ENCODE results near the gene HIF3A. TPM values are rescaled to one million over a fixed set of nuclear protein-coding genes. Genes with fewer than 3 reads are reported as not detected.
A peak's percentile ranks its signal among the peaks of the same experiment; 100 is the strongest.

Gene HIF3A
- total RNA-seq, 2 donors from 2014 or later = 73.1 to 123 TPM

GRCh38 chr19:46291829-46292228, 5.0 kb upstream of the HIF3A start:
- no peak for TF ChIP-seq CTCF (IDR thresholded peaks at IDR 0.05)
- no peaks in the 10 kb centered on the region for H3K36me3 ChIP-seq
- no peak overlapping the region for H3K4me3 ChIP-seq
- no peak overlapping the region for H3K27ac ChIP-seq
- H3K4me1 ChIP-seq = peaks cover 0 to 17% of the 10 kb centered on the region in 2 donors
- H3K9me3 ChIP-seq = peaks cover 0 to 18% of the 10 kb centered on the region in 2 donors
- DNase-seq (ENCODE audit: low spot score) = no peak
- H3K27me3 ChIP-seq = no peaks in the 10 kb centered on the region

DNA sequence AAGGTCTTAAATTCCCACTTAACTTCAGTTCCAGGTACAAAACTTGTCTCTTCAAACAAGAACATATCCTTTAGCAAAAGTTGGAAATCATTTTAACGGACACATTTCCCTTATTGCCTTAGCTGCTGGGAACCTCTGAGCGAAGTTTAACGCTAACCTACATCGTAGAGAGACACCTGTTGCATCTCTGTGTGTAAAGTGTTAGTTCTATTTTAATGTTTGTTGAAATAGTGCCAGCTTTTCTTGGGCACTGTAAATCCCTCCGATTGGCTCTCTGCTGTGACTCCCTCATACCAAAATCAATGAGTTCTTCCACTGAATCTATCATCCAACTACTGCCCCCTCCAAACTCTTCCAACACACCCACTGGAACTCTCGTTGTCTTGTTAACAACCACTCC, 2.3 kb upstream of the HIF3A start:
- TF ChIP-seq CTCF (IDR thresholded peaks at IDR 0.05) = no peak
- peaks cover 0 to 18% of the 10 kb centered on the region in 2 donors for H3K9me3 ChIP-seq
- H3K27ac ChIP-seq = no peak overlapping the region
- DNase-seq (ENCODE audit: low spot score) = no peak
- H3K27me3 ChIP-seq = no peaks in the 10 kb centered on the region
- H3K36me3 ChIP-seq = no peaks in the 10 kb centered on the region
- H3K4me1 ChIP-seq = peaks cover 0 to 34% of the 10 kb centered on the region in 2 donors
- no peak overlapping the region for H3K4me3 ChIP-seq

GRCh38 chr19:46295401-46296201, 1.2 kb upstream of the HIF3A start:
- H3K4me3 ChIP-seq = no peak overlapping the region
- H3K9me3 ChIP-seq = peaks cover 0 to 7% of the 10 kb centered on the region in 2 donors
- DNase-seq (ENCODE audit: low spot score) = no peak
- H3K36me3 ChIP-seq = no peaks in the 10 kb centered on the region
- no peaks in the 10 kb centered on the region for H3K27me3 ChIP-seq
- peaks cover 0 to 43% of the 10 kb centered on the region in 2 donors for H3K4me1 ChIP-seq
- TF ChIP-seq CTCF (IDR thresholded peaks at IDR 0.05) = no peak
- H3K27ac ChIP-seq = peak overlapping the region; percentile 96 to 97

- Histone ChIP-seq H3K36me3 (no peaks in the 10 kb centered on the region), H3K27me3 (no peaks in the 10 kb centered on the region), H3K4me1 (peaks cover 0 to 45% of the 10 kb centered on the region in 2 donors), H3K9me3 (peaks cover 0 to 2% of the 10 kb centered on the region in 2 donors), H3K27ac (peak overlapping the region; percentile 96 to 97), H3K4me3 (no peak overlapping the region)
- DNase-seq (ENCODE audit: low spot score) = no peak
- no peak for TF ChIP-seq CTCF (IDR thresholded peaks at IDR 0.05)
Measured at GRCh38 chr19:46296202-46296480, 701 bp upstream of the HIF3A start.

DNA sequence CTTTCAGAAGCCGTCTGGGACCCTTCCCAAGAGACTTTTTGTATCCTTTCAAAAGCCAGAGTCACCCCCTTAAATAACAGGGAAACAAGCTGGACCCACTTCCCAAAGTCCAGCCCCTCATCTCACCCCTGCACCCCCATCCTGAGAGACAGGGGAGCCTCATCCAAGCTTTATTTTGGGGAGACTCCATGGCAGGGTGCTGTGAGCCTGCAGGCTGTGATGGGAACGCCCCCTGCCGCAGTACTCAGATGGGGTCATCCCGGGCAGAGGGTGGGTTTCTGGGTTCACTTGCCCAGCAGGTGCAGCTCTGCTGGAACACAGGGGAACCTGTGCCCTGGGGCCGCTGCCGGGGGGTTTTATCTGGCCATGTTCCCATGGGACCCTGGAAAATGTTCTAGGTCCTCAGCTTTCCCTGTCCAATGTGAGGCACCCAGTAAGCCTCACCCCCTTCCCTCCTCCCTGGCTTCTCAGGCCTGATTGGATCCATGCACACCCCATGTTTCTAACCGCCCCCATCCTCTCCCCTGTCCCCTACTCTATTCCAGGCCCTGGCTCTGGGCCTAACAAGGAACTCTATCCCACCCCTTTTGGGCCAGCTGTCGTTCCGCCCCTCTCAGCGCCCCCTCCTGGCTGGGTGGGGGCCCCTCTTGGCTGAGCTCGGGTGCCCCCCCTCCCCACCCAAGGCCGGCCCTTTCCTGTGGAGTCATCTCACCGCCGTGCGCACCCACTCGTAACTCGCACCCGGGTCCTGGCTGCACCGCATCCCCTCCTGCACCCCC, 1.0 kb downstream of the HIF3A start:
- peaks cover 0 to 63% of the 10 kb centered on the region in 2 donors for H3K4me1 ChIP-seq
- peak in 1 of 2 donors; percentile 58 for TF ChIP-seq CTCF (IDR thresholded peaks at IDR 0.05)
- H3K27ac ChIP-seq = peak overlapping the region; percentile 96 to 97
- H3K27me3 ChIP-seq = no peaks in the 10 kb centered on the region
- H3K4me3 ChIP-seq = peak overlapping the region; percentile 58 to 65
- no peaks in the 10 kb centered on the region for H3K9me3 ChIP-seq
- peak; percentile 91 for DNase-seq (ENCODE audit: low spot score)
- peaks cover 6% of the 10 kb centered on the region for H3K36me3 ChIP-seq

Data from right atrium auricular region (tissue), 2 donors.